H1 (cell line): ENCODE measurements around the gene CCSER2. TPM values are rescaled to one million over a fixed set of nuclear protein-coding genes. Genes with fewer than 3 reads are reported as not detected.

Experiments used
- CTCF ChIA-PET: fragments of 300-600 bp; sonication (Branson Sonifier 250); formaldehyde crosslinking; loops from one replicate; lab custom pipeline; 2021; ENCODE audit not compliant: partially characterized antibody; lab: Charles Lee
- POLR2A ChIA-PET: fragments of 300-600 bp; sonication (Branson Sonifier 250); formaldehyde crosslinking; loops from one replicate; lab custom pipeline; 2021; ENCODE audit warnings: inconsistent platforms; ENCODE audit not compliant: partially characterized antibody; lab: Charles Lee
- DNase-seq, 2 experiments: peaks; one replicate each; pipeline versions ENCODE4 v3.0.0 to v3.0.0-alpha.2; 2010 to 2022; ENCODE audit warnings: low spot score in 2 of 2, low read depth in 1 of 2, mixed read lengths in 1 of 2
- FAIRE-seq: peaks from 2 replicates; lab custom pipeline; 2011; peaks lifted over from hg19 to GRCh38; lab: Jason Lieb, UNC
- H2AFZ ChIP-seq: 2 replicates; pipeline ENCODE4 v1.8.1; 2012; ENCODE audit warnings: low read length, inconsistent platforms
- H2AK5ac ChIP-seq: 2 replicates; pipeline ENCODE4 v1.6.1; 2013; ENCODE audit warnings: low read depth, low read length
- H2BK120ac ChIP-seq: replicated peaks from 2 replicates; pipeline ENCODE3; 2013; ENCODE audit warnings: low read depth, low read length, inconsistent platforms
- H2BK12ac ChIP-seq: 2 replicates; pipeline ENCODE4 v1.6.1; 2013; ENCODE audit warnings: low read depth, low read length
- H2BK15ac ChIP-seq: 2 replicates; pipeline ENCODE4 v1.6.1; 2013; ENCODE audit warnings: low read length
- H2BK20ac ChIP-seq: 2 replicates; pipeline ENCODE4 v1.6.1; 2013; ENCODE audit warnings: low read length
- H2BK5ac ChIP-seq: 2 replicates; pipeline ENCODE4 v1.6.1; 2013; ENCODE audit warnings: low read depth, low read length
- H3K14ac ChIP-seq: 2 replicates; pipeline ENCODE4 v1.6.1; 2013; ENCODE audit warnings: inconsistent platforms; ENCODE audit not compliant: insufficient read length
- H3K18ac ChIP-seq: 2 replicates; pipeline ENCODE4 v1.6.1; 2013; ENCODE audit warnings: low read length; ENCODE audit errors: extremely low read depth
- H3K23ac ChIP-seq: 2 replicates; pipeline ENCODE4 v1.6.1; 2013; ENCODE audit warnings: inconsistent platforms; ENCODE audit not compliant: insufficient read length
- H3K23me2 ChIP-seq: 2 replicates; pipeline ENCODE4 v1.6.1; 2013; ENCODE audit warnings: low read depth, low read length
- H3K27ac ChIP-seq: 2 replicates; pipeline ENCODE4 v1.6.1; 2011; ENCODE audit warnings: low read depth, low read length, inconsistent platforms
- H3K27me3 ChIP-seq, 4 experiments: replicated peaks in 1 of 4; 1 replicate in 1 of 4; 2 replicates in 3 of 4; pipeline versions ENCODE4 v1.6.1 to v1.8.1; 2011 to 2013; ENCODE audit warnings: low read length in 3 of 4, mild to moderate bottlenecking in 3 of 4, inconsistent platforms in 2 of 4, mixed read lengths in 2 of 4, moderate library complexity in 1 of 4; ENCODE audit not compliant: control insufficient read depth in 3 of 4, insufficient read depth in 3 of 4; ENCODE audit errors: extremely low read depth in 1 of 4
- H3K36me3 ChIP-seq, 4 experiments: 2 replicates each; pipeline versions ENCODE4 v1.6.1 to v1.8.1; 2011 to 2013; ENCODE audit warnings: mild to moderate bottlenecking in 4 of 4, low read length in 3 of 4, moderate library complexity in 2 of 4, control low read depth in 1 of 4, inconsistent platforms in 1 of 4; ENCODE audit not compliant: insufficient read depth in 4 of 4, control insufficient read depth in 2 of 4
- H3K4ac ChIP-seq: replicated peaks from 2 replicates; pipeline ENCODE3; 2013; ENCODE audit warnings: low read length, low read depth, mixed read lengths, inconsistent platforms; ENCODE audit not compliant: insufficient read length
- H3K4me1 ChIP-seq, 4 experiments: replicated peaks in 1 of 4; 1 replicate in 1 of 4; 2 replicates in 3 of 4; pipeline versions ENCODE4 v1.6.1 to v1.8.1; 2011 to 2013; ENCODE audit warnings: low read length in 3 of 4, inconsistent platforms in 2 of 4, mixed read lengths in 1 of 4; ENCODE audit not compliant: insufficient read depth in 4 of 4, control insufficient read depth in 3 of 4
- H3K4me2 ChIP-seq, 2 experiments: 2 replicates each; pipeline versions ENCODE4 v1.6.1 to v1.8.1; 2011 to 2013; ENCODE audit warnings: low read depth in 2 of 2, low read length in 2 of 2, control low read depth in 1 of 2, inconsistent platforms in 1 of 2, mild to moderate bottlenecking in 1 of 2; ENCODE audit not compliant: insufficient read depth in 1 of 2
- H3K4me3 ChIP-seq, 4 experiments: fragments of 200-600, 300-600 bp in 1 of 4; sonication (generic), shearing (Covaris generic), sonication (Bioruptor Twin) in 1 of 4; 2 replicates each; pipeline versions ENCODE4 v1.5.1 to v1.8.1; 2011 to 2016; ENCODE audit warnings: low read length in 4 of 4, low read depth in 3 of 4, control low read depth in 2 of 4, inconsistent platforms in 2 of 4, mild to moderate bottlenecking in 2 of 4, mixed read lengths in 1 of 4, moderate library complexity in 1 of 4; ENCODE audit not compliant: insufficient read depth in 2 of 4; ENCODE audit errors: extremely low read depth in 1 of 4
- H3K56ac ChIP-seq: replicated peaks from 2 replicates; pipeline ENCODE3; 2013; ENCODE audit warnings: low read depth, mild to moderate bottlenecking, mixed read lengths, low read length, inconsistent platforms; ENCODE audit not compliant: insufficient read length
- H3K79me1 ChIP-seq: 2 replicates; pipeline ENCODE4 v1.6.1; 2013; ENCODE audit warnings: low read depth, low read length, control low read depth
- H3K79me2 ChIP-seq, 2 experiments: 2 replicates each; pipeline versions ENCODE4 v1.6.1 to v1.8.1; 2012 to 2013; ENCODE audit warnings: low read length in 2 of 2, mild to moderate bottlenecking in 2 of 2, inconsistent platforms in 1 of 2; ENCODE audit not compliant: insufficient read depth in 2 of 2, control insufficient read depth in 1 of 2
- H3K9ac ChIP-seq, 4 experiments: replicated peaks in 1 of 4; 1 replicate in 1 of 4; 2 replicates in 3 of 4; pipeline versions ENCODE4 v1.6.1 to v1.8.1; 2011 to 2013; ENCODE audit warnings: low read depth in 3 of 4, low read length in 3 of 4, control low read depth in 2 of 4, mild to moderate bottlenecking in 2 of 4, moderate library complexity in 2 of 4, inconsistent platforms in 1 of 4; ENCODE audit errors: extremely low read depth in 1 of 4
- H3K9me3 ChIP-seq, 2 experiments: 2 replicates each; pipeline versions ENCODE4 v1.6.1 to v1.8.1; 2012 to 2013; ENCODE audit warnings: mild to moderate bottlenecking in 2 of 2, moderate library complexity in 2 of 2, control low read depth in 1 of 2, inconsistent platforms in 1 of 2, low read depth in 1 of 2, low read length in 1 of 2, mixed read lengths in 1 of 2; ENCODE audit not compliant: insufficient read depth in 2 of 2
- H4K20me1 ChIP-seq, 2 experiments: replicated peaks in 1 of 2; 2 replicates each; pipeline versions ENCODE3 to v1.8.1; 2011 to 2013; ENCODE audit warnings: inconsistent platforms in 2 of 2, low read length in 2 of 2, mild to moderate bottlenecking in 1 of 2; ENCODE audit not compliant: insufficient read depth in 2 of 2, control insufficient read depth in 1 of 2
- H4K5ac ChIP-seq: 2 replicates; pipeline ENCODE4 v1.6.1; 2013; ENCODE audit warnings: low read length, low read depth, mixed read lengths, inconsistent platforms; ENCODE audit not compliant: insufficient read length
- H4K8ac ChIP-seq: 2 replicates; pipeline ENCODE4 v1.8.0; 2013; ENCODE audit warnings: mild to moderate bottlenecking, moderate library complexity, low read length, inconsistent platforms; ENCODE audit not compliant: insufficient read depth; ENCODE audit errors: extremely low read depth
- H4K91ac ChIP-seq: replicated peaks from 2 replicates; pipeline ENCODE3; 2013; ENCODE audit warnings: low read length, mixed read lengths, inconsistent platforms; ENCODE audit not compliant: insufficient read length
- BRCA1 ChIP-seq: IDR thresholded peaks from 2 replicates; pipeline ENCODE4 v1.6.1; 2012; ENCODE audit warnings: low read depth, low read length, improper control_type of control experiment
- GTF2F1 ChIP-seq: IDR thresholded peaks from 2 replicates; pipeline ENCODE4 v1.6.1; 2012; ENCODE audit warnings: low read depth, low read length, improper control_type of control experiment, borderline replicate concordance
- HDAC2 ChIP-seq, 2 experiments: fragments of 300-600 bp in 1 of 2; sonication (generic) in 1 of 2; IDR thresholded peaks; 2 replicates each; pipeline ENCODE4 v1.6.1; 2011 to 2012; ENCODE audit warnings: low read depth in 2 of 2, low read length in 2 of 2, mild to moderate bottlenecking in 2 of 2, moderate library complexity in 2 of 2, borderline replicate concordance in 1 of 2, inconsistent platforms in 1 of 2
- HDAC6 ChIP-seq: IDR thresholded peaks from one replicate; pipeline ENCODE4 v1.7.1; 2012; ENCODE audit warnings: low read depth, mild to moderate bottlenecking, inconsistent platforms, low read length, moderate library complexity
- MAFK ChIP-seq: IDR thresholded peaks from 2 replicates; pipeline ENCODE4 v1.6.1; 2012; ENCODE audit warnings: low read depth, mild to moderate bottlenecking, improper control_type of control experiment, low read length
- MAX ChIP-seq: IDR thresholded peaks from 2 replicates; pipeline ENCODE4 v1.6.1; 2012; ENCODE audit warnings: inconsistent platforms
- PHF8 ChIP-seq: fragments of 200-600 bp; sonication (generic); conservative IDR thresholded peaks from 2 replicates; pipeline ENCODE4 v1.7.1; 2012; ENCODE audit warnings: low read depth, mild to moderate bottlenecking, inconsistent platforms, low read length, moderate library complexity
- RXRA ChIP-seq: IDR thresholded peaks from 2 replicates; pipeline ENCODE4 v1.6.1; 2011; ENCODE audit warnings: low read depth, mild to moderate bottlenecking, low read length, moderate library complexity; ENCODE audit not compliant: insufficient read depth
- SUZ12 ChIP-seq: fragments of 200-600 bp; sonication (generic); IDR thresholded peaks from 2 replicates; pipeline ENCODE4 v1.6.1; 2012; ENCODE audit warnings: mild to moderate bottlenecking, inconsistent platforms, low read length, moderate library complexity, mixed read lengths
- YY1 ChIP-seq: IDR thresholded peaks from 2 replicates; pipeline ENCODE4 v1.6.1; 2011; ENCODE audit warnings: low read depth, mild to moderate bottlenecking, low read length
- WGBS, 2 experiments: shearing (Covaris generic) in 1 of 2; methylation state at CpG; one replicate each; pipeline versions ENCODE4 v1.1.6 to v1.1.7; 2013 to 2015; ENCODE audit warnings: low lambda C conversion rate in 2 of 2, mixed read lengths in 2 of 2, inconsistent platforms in 1 of 2, low coverage in 1 of 2, missing lambda C conversion rate in 1 of 2; ENCODE audit not compliant: insufficient replicate concordance in 2 of 2, insufficient coverage in 1 of 2, insufficient read length in 1 of 2; ENCODE audit errors: extremely low coverage in 1 of 2, missing lambda C conversion rate in 1 of 2; 5-methylcytosine and 5-hydroxymethylcytosine counted together
- polyA plus RNA-seq, 7 experiments: library from polyadenylated mRNA; depleted of rRNA in 3 of 7; stranded (reverse) in 5 of 7; unstranded in 2 of 7; fragments of >200 nt in 5 of 7; fragments of 200-250 nt in 2 of 7; gene quantifications; 1 replicate in 5 of 7; 2 replicates in 1 of 7; 4 replicates in 1 of 7; pipeline versions ENCODE4 v1.2.1 to v1.2.3, GENCODE V29; 2011 to 2013; ENCODE audit warnings: missing spikeins in 2 of 7, mixed read lengths in 2 of 7
- total RNA-seq: library from RNA; stranded (reverse); fragmentation: NEBNext Ultra II Directional; extraction: Animal tissue kit (Norgen Biotek cat#: 25700); gene quantifications from 2 replicates; pipeline ENCODE4 v1.2.1, GENCODE V29; 2021

The CCSER2 gene
- total and polyA plus RNA-seq, 2 of the 8 experiments (the other 6 are each of a cell fraction or from before 2014, with no cell fraction given): 6.9 to 30.5 TPM

GRCh38 chr10:84288151-84288550 lies 40.2 kb upstream of the CCSER2 start:
- no peak overlapping the region for H2BK5ac ChIP-seq
- H3K9me3 ChIP-seq: no peaks in the 10 kb centered on the region
- H2AK5ac ChIP-seq: no peak overlapping the region
- no peak overlapping the region for H2BK120ac ChIP-seq
- no peak overlapping the region for H2AFZ ChIP-seq
- no peaks in the 10 kb centered on the region for H4K20me1 ChIP-seq
- no peak overlapping the region for H3K23ac ChIP-seq
- H3K9ac ChIP-seq: no peak overlapping the region
- H3K18ac ChIP-seq: no peak overlapping the region
- CTCF ChIA-PET: interaction anchor here (0.5 to 6.9 kb wide), 8 partner anchors 11 to 252 kb away, joined by 3 to 33 read pairs (median 3); no protein-coding TSS in a partner anchor
- H4K8ac ChIP-seq: no peak overlapping the region
- no peak overlapping the region for H3K4me3 ChIP-seq
- no peak overlapping the region for H4K5ac ChIP-seq
- no peaks in the 10 kb centered on the region for H3K4me1 ChIP-seq
- H3K56ac ChIP-seq: no peak overlapping the region
- no peak overlapping the region for H2BK15ac ChIP-seq
- H3K4me2 ChIP-seq: no peak overlapping the region
- H2BK12ac ChIP-seq: no peak overlapping the region
- POLR2A ChIA-PET: interaction anchor here (1.1 to 1.4 kb wide), 2 partner anchors 8 to 41 kb away, joined by 3 read pairs; no protein-coding TSS in a partner anchor
- H3K27me3 ChIP-seq: no peaks in the 10 kb centered on the region
- 78% methylated on average over 1 of the region's 1 CpG; no CpG with 5 or more reads in 1 of the 2 experiments for WGBS, 2 experiments
- H4K91ac ChIP-seq: no peak overlapping the region
- DNase-seq (no peak), FAIRE-seq (no peak)
- no peak for TF ChIP-seq HDAC2 (IDR thresholded peaks at IDR 0.05; ENCODE audit: borderline replicate concordance in 1 of 2, low read depth in 2 of 2, low read length in 2 of 2)
- TF ChIP-seq BRCA1: no peak
- TF ChIP-seq MAX: no peak
- TF ChIP-seq RXRA: no peak
- TF ChIP-seq HDAC6: no peak
- TF ChIP-seq GTF2F1: no peak
- no peak for TF ChIP-seq YY1
- TF ChIP-seq PHF8: no peak
- TF ChIP-seq SUZ12: no peak
- no peak for TF ChIP-seq MAFK
- H3K79me2 ChIP-seq: no peaks in the 10 kb centered on the region
- H2BK20ac ChIP-seq: no peak overlapping the region
- no peak overlapping the region for H3K14ac ChIP-seq
- H3K79me1 ChIP-seq: no peaks in the 10 kb centered on the region
- no peaks in the 10 kb centered on the region; a peak in 1 of 8 replicates for H3K36me3 ChIP-seq
- no peak overlapping the region for H3K4ac ChIP-seq
- no peak overlapping the region for H3K27ac ChIP-seq
- H3K23me2 ChIP-seq: no peaks in the 10 kb centered on the region
